ENCODE data around the gene CEP112. TPM values are rescaled to one million over a fixed set of nuclear protein-coding genes. Genes with fewer than 3 reads are reported as not detected.
A peak's percentile ranks its signal among the peaks of the same experiment; 100 is the strongest.

CEP112 gene
- total and polyA plus RNA-seq, 10 of the 15 experiments (the other 5 are each of a cell fraction or from before 2014, with no cell fraction given): 0.11 to 3.8 (median 0.32) TPM; not detected in 1

DNA sequence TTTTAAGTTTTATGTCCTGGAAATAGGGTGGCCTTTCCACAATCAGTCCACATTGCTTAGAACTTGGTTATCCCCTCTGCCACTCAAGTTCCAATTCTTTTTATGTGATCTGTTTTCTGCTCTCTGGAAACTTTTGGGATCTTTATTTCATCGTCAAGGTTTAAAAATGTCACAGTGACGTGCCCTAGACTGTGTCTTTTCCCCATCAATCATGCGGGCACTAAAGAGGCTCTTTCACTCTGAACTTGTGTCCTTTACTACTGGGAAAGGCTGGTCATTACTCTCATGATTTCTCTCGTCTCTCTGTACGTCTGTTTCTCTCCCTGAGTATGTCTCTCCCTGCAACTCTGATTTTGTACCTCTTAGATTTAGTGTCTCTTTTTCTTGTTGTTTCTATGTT is 440.7 kb downstream of the CEP112 start:
- no peak for DNase-seq (ENCODE audit: low read depth, low spot score)
- TF ChIP-seq KLF5 (IDR thresholded peaks at IDR 0.05; ENCODE audit: partially characterized antibody): no peak
- TF ChIP-seq, protein P1, sequence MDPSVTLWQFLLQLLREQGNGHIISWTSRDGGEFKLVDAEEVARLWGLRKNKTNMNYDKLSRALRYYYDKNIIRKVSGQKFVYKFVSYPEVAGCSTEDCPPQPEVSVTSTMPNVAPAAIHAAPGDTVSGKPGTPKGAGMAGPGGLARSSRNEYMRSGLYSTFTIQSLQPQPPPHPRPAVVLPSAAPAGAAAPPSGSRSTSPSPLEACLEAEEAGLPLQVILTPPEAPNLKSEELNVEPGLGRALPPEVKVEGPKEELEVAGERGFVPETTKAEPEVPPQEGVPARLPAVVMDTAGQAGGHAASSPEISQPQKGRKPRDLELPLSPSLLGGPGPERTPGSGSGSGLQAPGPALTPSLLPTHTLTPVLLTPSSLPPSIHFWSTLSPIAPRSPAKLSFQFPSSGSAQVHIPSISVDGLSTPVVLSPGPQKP (IDR thresholded peaks at IDR 0.05; ENCODE audit: low read depth, low read length): no peak
- TF ChIP-seq BMI1 (IDR thresholded peaks at IDR 0.05; ENCODE audit: borderline replicate concordance): no peak
- TF ChIP-seq, protein P2, sequence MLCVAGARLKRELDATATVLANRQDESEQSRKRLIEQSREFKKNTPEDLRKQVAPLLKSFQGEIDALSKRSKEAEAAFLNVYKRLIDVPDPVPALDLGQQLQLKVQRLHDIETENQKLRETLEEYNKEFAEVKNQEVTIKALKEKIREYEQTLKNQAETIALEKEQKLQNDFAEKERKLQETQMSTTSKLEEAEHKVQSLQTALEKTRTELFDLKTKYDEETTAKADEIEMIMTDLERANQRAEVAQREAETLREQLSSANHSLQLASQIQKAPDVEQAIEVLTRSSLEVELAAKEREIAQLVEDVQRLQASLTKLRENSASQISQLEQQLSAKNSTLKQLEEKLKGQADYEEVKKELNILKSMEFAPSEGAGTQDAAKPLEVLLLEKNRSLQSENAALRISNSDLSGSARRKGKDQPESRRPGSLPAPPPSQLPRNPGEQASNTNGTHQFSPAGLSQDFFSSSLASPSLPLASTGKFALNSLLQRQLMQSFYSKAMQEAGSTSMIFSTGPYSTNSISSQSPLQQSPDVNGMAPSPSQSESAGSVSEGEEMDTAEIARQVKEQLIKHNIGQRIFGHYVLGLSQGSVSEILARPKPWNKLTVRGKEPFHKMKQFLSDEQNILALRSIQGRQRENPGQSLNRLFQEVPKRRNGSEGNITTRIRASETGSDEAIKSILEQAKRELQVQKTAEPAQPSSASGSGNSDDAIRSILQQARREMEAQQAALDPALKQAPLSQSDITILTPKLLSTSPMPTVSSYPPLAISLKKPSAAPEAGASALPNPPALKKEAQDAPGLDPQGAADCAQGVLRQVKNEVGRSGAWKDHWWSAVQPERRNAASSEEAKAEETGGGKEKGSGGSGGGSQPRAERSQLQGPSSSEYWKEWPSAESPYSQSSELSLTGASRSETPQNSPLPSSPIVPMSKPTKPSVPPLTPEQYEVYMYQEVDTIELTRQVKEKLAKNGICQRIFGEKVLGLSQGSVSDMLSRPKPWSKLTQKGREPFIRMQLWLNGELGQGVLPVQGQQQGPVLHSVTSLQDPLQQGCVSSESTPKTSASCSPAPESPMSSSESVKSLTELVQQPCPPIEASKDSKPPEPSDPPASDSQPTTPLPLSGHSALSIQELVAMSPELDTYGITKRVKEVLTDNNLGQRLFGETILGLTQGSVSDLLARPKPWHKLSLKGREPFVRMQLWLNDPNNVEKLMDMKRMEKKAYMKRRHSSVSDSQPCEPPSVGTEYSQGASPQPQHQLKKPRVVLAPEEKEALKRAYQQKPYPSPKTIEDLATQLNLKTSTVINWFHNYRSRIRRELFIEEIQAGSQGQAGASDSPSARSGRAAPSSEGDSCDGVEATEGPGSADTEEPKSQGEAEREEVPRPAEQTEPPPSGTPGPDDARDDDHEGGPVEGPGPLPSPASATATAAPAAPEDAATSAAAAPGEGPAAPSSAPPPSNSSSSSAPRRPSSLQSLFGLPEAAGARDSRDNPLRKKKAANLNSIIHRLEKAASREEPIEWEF (IDR thresholded peaks at IDR 0.05; ENCODE audit: insufficient replicate concordance, low read depth, low read length): no peak
- TF ChIP-seq CBX3 (IDR thresholded peaks at IDR 0.05; ENCODE audit: borderline replicate concordance, low read depth): no peak
- TF ChIP-seq ATF7 (IDR thresholded peaks at IDR 0.05; ENCODE audit: low read depth): no peak
- TF ChIP-seq TCF12 (IDR thresholded peaks at IDR 0.05; ENCODE audit: low read depth, low read length): no peak
- TF ChIP-seq SPI1 (IDR thresholded peaks at IDR 0.05; ENCODE audit: borderline replicate concordance, insufficient read depth, low read depth, low read length): no peak
- TF ChIP-seq, protein P3, sequence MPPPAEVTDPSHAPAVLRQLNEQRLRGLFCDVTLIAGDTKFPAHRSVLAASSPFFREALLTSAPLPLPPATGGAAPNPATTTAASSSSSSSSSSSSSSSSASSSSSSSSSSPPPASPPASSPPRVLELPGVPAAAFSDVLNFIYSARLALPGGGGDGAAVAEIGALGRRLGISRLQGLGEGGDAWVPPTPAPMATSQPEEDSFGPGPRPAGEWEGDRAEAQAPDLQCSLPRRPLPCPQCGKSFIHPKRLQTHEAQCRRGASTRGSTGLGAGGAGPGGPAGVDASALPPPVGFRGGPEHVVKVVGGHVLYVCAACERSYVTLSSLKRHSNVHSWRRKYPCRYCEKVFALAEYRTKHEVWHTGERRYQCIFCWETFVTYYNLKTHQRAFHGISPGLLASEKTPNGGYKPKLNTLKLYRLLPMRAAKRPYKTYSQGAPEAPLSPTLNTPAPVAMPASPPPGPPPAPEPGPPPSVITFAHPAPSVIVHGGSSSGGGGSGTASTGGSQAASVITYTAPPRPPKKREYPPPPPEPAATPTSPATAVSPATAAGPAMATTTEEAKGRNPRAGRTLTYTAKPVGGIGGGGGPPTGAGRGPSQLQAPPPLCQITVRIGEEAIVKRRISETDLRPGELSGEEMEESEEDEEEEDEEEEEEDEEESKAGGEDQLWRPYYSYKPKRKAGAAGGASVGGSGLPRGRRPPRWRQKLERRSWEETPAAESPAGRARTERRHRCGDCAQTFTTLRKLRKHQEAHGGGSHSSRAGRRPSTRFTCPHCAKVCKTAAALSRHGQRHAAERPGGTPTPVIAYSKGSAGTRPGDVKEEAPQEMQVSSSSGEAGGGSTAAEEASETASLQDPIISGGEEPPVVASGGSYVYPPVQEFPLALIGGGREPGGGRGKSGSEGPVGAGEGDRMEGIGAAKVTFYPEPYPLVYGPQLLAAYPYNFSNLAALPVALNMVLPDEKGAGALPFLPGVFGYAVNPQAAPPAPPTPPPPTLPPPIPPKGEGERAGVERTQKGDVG (CRISPR knock-in tag; IDR thresholded peaks at IDR 0.05): no peak
- no peak for TF ChIP-seq PAX5 (IDR thresholded peaks at IDR 0.05; ENCODE audit: borderline replicate concordance, low read depth, low read length)
- H3K4me1 ChIP-seq (ENCODE audit: control insufficient read depth, insufficient read depth, low read length): no peaks in the 10 kb centered on the region
- no peaks in the 10 kb centered on the region for H4K20me1 ChIP-seq (ENCODE audit: control insufficient read depth, insufficient read depth)
- H3K36me3 ChIP-seq (ENCODE audit: control insufficient read depth in 2 of 2, insufficient read depth in 2 of 2, low read length in 1 of 2): no peaks in the 10 kb centered on the region
- H3K27me3 ChIP-seq (replicated peaks in 1 of 2; ENCODE audit: control insufficient read depth in 2 of 2, insufficient read depth in 2 of 2, low read length in 1 of 2): no peaks in the 10 kb centered on the region
- intact Hi-C loops (cut with micrococcal nuclease; ENCODE audit: unreplicated experiment) (no loop called here), in situ Hi-C loops (cut with MboI) (no loop called here)
- 1% methylated on average over 5 of the region's 5 CpGs for WGBS (ENCODE audit: insufficient coverage, insufficient replicate concordance, low lambda C conversion rate, missing lambda C conversion rate)
- H3K4me2 ChIP-seq (ENCODE audit: control insufficient read depth, insufficient read depth): no peak overlapping the region
- POLR2A ChIA-PET: no interaction called here
- no peaks in the 10 kb centered on the region for H3K79me2 ChIP-seq (ENCODE audit: control insufficient read depth, insufficient read depth, low read length)
- CTCF ChIA-PET: interaction anchor here (1.0 kb wide), 1 partner anchor 21 kb away, joined by 4 read pairs; no protein-coding TSS in a partner anchor
- no peak overlapping the region for H3K9ac ChIP-seq (ENCODE audit: control insufficient read depth, insufficient read depth, low read length)
- FAIRE-seq: no peak
- no peak overlapping the region for H3K4me3 ChIP-seq
- peak; percentile 28 for ATAC-seq
- SMC1A ChIA-PET (ENCODE audit: uncharacterized antibody, unreplicated experiment): interaction anchor here (0.8 to 1.9 kb wide), 6 partner anchors 12 to 40 kb away, joined by 3 to 7 read pairs (median 4); no protein-coding TSS in a partner anchor
- H3K27ac ChIP-seq (ENCODE audit: control insufficient read depth, insufficient read depth): no peak overlapping the region
- no TSS peak for BruUV-seq (replicated peaks)
- RAD21 ChIA-PET (ENCODE audit: unreplicated experiment): interaction anchor here (1.1 to 1.7 kb wide), 2 partner anchors 38 to 40 kb away, joined by 3 to 5 read pairs; no protein-coding TSS in a partner anchor
- no peak overlapping the region for H2AFZ ChIP-seq (ENCODE audit: control insufficient read depth, low read depth, low read length)
- H3K9me3 ChIP-seq (replicated peaks; ENCODE audit: control insufficient read depth, insufficient read depth, low read length): no peaks in the 10 kb centered on the region

All from GM12878 (cell line).